Dendritic cell treated with granulocyte-macrophage colony-stimulating factor and Interleukin-4, amounts not matched to agents 40 ng/mL and 50 ng/mL, for 4 days (primary cell): ENCODE data around the gene ACE.

ENCODE experiments used
- H3K27ac Mint-ChIP-seq: one replicate; pipeline ENCODE4 v1.8.0; 2022; ENCODE audit warnings: mild to moderate bottlenecking, mixed read lengths
- H3K27me3 Mint-ChIP-seq: one replicate; pipeline ENCODE4 v1.8.0; 2022; ENCODE audit warnings: mild to moderate bottlenecking, mixed read lengths
- H3K36me3 Mint-ChIP-seq: one replicate; pipeline ENCODE4 v1.8.0; 2022; ENCODE audit warnings: low read depth, mixed read lengths
- H3K4me1 Mint-ChIP-seq: one replicate; pipeline ENCODE4 v1.8.0; 2022; ENCODE audit warnings: low read depth, mixed read lengths
- H3K4me3 Mint-ChIP-seq: one replicate; pipeline ENCODE4 v1.8.0; 2022; ENCODE audit warnings: mild to moderate bottlenecking, moderate library complexity, mixed read lengths
- H3K9me3 Mint-ChIP-seq: one replicate; pipeline ENCODE4 v1.8.0; 2022; ENCODE audit warnings: mixed read lengths
- intact Hi-C: fragments of 100-400 bp; cut with micrococcal nuclease; formaldehyde crosslinking; loops from one replicate; pipeline ENCODE4 v1.15.0; 2022

Gene ACE

DNA sequence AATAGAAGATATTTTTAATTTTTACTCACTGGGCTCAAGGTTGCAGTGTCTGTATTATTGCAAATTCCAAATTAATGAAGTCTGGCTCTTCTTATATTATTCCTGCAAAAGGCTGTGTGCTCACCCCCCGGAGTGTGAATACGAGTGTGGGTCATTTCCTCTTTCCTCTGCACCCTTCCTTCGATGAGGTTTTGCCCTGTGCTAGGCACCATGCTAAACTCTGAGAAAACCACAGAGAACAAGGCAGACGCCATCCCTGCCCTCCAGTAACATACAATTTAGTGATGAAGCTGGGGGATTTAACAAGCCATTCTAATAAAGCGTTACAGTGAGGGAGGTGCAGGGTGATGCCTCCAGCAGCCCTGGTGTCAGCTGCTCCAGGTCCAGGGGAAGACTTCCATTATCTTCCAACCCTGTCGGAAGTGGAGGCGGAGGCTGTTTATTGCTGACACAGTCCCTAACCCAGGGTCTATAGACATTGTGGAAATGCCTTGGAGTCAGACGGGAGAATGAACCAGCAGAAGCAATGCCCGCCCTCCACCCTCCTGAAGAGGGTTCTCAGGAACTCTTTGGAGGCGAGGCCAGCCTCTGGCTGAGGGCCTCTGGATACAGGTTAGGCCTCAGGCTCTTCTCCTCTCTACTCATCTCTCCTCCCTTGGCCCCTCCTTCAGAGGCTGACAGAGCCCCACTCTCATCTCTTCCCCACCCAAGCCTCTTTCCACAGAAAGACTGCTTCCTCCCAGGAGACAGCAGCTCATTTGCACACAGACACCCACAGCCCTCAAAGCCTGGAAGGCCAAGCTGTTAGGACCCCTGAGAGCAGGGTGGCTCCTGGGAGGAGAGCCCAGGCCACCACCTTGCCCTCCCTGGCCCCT, 2.0 kb upstream of the ACE start:
- peaks cover 55% of the 10 kb centered on the region for H3K4me1 Mint-ChIP-seq
- H3K27ac Mint-ChIP-seq = peak overlapping the region; percentile 78
- H3K36me3 Mint-ChIP-seq = peaks cover 26% of the 10 kb centered on the region
- H3K27me3 Mint-ChIP-seq = peaks cover 42% of the 10 kb centered on the region
- intact Hi-C loops = loop anchor here (5.0 kb wide), 1 partner anchor 137 kb away; no protein-coding TSS in a partner anchor
- H3K4me3 Mint-ChIP-seq = peak overlapping the region; percentile 75
- no peaks in the 10 kb centered on the region for H3K9me3 Mint-ChIP-seq

DNA sequence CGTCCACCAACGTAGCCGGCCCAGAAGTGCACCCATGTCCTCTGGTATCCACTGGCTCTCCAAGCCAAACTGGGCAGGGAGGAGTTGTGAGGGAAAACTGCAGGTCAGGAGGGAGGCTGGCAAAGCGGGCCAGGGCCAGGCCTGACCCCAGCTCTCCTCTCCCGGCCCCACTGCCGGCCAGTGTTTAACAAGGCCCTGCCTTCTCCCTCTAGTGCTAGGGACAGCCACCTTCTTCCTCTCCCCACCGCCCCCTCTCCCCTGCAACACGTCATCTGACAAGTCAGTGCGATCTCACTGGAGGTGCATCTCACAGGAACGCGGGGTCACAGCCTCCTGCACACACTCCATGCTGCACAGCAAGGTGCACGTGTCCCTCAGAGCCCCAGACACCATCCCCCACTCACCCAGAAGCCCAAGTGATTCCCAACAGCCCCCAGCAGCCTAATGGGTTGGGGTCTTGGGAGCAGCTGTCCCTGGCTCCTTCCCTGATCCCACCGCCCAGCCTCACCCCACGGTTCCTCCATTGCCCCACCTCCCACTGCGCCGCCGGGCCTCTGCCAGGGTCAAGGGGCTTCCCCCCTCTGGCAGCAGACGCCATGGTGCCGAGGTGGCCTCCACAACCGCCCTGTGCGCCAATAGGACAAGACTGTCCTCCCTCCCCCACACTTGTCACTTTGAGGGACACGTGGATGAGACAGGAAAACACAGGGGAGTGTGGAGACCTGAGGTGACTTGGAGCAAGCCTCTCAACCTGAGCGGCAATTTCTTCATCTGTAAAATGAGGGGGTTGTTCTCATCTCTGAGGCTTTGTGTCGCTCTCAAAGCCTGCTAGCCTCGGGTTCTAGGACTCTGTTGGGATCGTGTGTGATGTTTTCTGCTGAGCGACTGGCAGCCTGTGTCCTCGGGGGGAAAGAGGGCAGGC, 1.1 kb upstream of the ACE start:
- peaks cover 59% of the 10 kb centered on the region for H3K4me1 Mint-ChIP-seq
- intact Hi-C loops = loop anchor here (2.0 to 5.0 kb wide), 2 partner anchors 29 to 137 kb away; partner anchors contain the start of gene CYB561
- peaks cover 38% of the 10 kb centered on the region for H3K27me3 Mint-ChIP-seq
- no peaks in the 10 kb centered on the region for H3K9me3 Mint-ChIP-seq
- H3K27ac Mint-ChIP-seq = peak overlapping the region; percentile 78
- H3K36me3 Mint-ChIP-seq = peaks cover 36% of the 10 kb centered on the region
- peak overlapping the region; percentile 75 for H3K4me3 Mint-ChIP-seq

DNA sequence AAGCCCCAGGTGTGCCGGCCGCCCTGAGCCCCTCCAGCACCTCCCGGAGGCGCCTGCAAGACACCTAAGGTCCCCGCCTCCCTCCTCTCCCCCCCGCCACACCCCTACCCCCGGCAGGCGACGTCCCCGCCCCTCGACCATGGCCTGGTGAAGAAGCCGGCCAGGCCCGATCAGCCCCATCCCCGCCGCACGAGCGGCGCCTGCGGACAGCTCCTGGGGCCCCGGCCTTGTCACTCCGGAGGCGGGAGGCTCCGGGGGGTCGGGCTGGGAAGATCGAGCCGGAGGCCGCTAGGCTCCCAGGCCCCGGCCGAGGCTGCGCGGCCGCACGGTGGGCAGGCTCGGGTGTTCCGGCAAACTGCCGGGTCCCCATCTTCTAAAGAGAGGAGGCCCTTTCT, 405 bp upstream of the ACE start:
- intact Hi-C loops = loop anchor here (2.0 to 5.0 kb wide), 2 partner anchors 30 to 136 kb away; partner anchors contain the start of gene CYB561
- H3K4me1 Mint-ChIP-seq = peaks cover 63% of the 10 kb centered on the region
- H3K27me3 Mint-ChIP-seq = peaks cover 34% of the 10 kb centered on the region
- H3K36me3 Mint-ChIP-seq = peaks cover 43% of the 10 kb centered on the region
- peak overlapping the region; percentile 78 for H3K27ac Mint-ChIP-seq
- H3K9me3 Mint-ChIP-seq = no peaks in the 10 kb centered on the region
- H3K4me3 Mint-ChIP-seq = peak overlapping the region; percentile 75

DNA sequence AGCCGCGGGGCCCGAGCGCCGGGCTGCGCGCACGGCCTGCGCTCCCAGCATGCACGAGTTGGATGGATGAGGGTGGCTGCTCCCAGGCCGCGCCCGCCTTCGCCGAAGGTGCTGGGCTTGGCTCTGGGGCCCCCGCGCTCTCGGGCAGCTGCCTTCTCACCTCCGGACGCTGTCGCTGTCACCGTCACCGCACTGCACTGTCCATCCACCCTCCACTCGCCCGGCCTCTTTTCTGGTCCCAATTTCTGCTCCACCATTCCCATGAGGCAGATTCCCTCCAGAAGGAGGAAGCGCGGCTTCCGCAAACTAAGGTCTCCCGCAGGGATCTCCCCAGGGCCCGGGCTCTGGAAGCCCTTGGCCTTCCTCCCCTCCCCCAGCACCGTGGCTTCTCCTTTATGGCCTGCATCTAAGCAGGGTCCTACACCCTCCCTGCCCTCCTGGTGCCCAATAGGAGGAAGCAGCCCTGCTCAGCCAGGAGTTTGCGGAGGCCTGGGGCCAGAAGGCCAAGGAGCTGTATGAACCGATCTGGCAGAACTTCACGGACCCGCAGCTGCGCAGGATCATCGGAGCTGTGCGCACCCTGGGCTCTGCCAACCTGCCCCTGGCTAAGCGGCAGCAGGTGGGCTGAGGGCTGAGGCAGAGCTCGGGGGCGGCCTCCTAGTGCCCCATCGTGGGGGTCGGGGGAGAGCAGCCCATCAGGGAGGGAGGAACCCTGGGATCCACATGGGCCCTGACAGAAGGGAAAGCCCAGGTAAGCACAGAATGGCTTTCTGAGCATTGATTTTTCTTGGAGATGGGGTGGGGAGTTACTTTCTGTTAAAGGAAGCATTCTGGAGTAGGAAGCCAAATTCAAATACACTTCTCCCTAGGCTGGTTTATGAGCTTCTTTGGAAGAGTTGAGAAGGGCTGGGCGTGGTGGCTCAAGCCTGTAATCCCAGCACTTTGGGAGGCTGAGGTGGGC, 899 bp downstream of the ACE start:
- H3K36me3 Mint-ChIP-seq = peaks cover 56% of the 10 kb centered on the region
- H3K27ac Mint-ChIP-seq = peak overlapping the region; percentile 78
- peaks cover 28% of the 10 kb centered on the region for H3K27me3 Mint-ChIP-seq
- no peaks in the 10 kb centered on the region for H3K9me3 Mint-ChIP-seq
- peak overlapping the region; percentile 97 for H3K4me3 Mint-ChIP-seq
- intact Hi-C loops = loop anchor here (2.0 to 5.0 kb wide), 3 partner anchors 31 to 135 kb away; partner anchors contain the start of gene CYB561
- H3K4me1 Mint-ChIP-seq = peaks cover 70% of the 10 kb centered on the region

DNA sequence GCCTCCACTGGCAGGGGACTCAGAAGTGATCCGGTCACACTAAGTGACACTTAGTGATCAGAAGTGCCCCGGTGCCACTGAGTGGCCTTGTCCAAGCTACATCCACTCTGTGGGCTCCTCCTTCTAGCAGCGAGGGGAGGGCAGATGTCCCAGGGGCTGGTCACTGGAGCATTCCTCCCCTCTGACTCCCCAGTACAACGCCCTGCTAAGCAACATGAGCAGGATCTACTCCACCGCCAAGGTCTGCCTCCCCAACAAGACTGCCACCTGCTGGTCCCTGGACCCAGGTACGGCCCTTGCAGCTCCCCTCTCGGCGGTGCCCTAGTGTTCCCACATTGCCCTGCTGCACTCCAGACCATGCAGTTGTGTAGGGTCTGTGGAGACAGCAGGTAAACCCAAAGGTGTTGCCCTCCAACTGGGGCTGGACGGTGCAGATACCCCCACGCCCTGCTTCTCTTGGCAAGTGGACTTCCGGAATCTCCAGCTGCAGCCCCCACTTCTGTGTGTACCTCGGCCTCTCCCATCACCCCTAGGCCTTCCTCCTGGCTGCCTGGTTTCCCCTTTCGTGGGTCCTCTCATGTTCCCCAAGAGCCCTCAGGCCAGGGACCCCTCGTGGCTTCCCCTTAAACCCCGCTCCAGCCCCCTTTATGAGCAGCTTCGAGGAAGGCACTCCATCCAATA, 2.1 kb downstream of the ACE start:
- Mint-ChIP-seq H3K27ac (peak overlapping the region; percentile 78), H3K36me3 (peaks cover 68% of the 10 kb centered on the region), H3K27me3 (peaks cover 18% of the 10 kb centered on the region), H3K4me1 (peaks cover 80% of the 10 kb centered on the region), H3K9me3 (no peaks in the 10 kb centered on the region), H3K4me3 (peak overlapping the region; percentile 97)
- intact Hi-C loops = loop anchor here (2.0 to 5.0 kb wide), 2 partner anchors 54 to 133 kb away; no protein-coding TSS in a partner anchor

DNA sequence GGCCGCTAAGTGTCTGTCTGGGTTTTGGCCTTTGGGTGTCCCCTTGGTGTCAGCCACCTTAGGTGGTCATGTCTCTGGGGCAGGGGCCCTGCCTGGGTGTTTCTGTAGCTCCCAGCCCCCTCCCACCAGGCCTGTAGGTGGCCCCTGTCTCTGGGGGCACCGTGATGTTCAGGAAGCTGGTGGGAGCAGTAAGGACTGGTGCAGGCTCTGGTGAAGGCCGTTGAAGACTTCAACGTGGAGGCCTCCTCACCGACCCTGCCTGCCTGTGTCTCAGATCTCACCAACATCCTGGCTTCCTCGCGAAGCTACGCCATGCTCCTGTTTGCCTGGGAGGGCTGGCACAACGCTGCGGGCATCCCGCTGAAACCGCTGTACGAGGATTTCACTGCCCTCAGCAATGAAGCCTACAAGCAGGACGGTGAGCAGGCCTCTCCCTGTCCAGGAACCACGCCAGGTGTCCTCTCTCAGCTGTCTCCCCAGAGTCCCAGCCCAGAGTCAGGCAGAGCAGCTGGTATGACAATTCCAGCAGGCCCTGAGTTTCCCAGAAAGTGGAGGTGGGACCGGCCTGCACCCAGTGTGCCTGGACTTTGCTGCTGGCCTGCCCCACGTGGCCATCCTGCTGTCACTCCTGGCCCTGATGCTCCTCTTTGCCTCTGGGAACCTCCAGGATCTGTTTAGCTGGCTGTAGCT, 2.8 kb downstream of the ACE start:
- Mint-ChIP-seq H3K4me1 (peaks cover 76% of the 10 kb centered on the region), H3K36me3 (peaks cover 75% of the 10 kb centered on the region), H3K9me3 (no peaks in the 10 kb centered on the region), H3K27me3 (peaks cover 16% of the 10 kb centered on the region), H3K27ac (no peak overlapping the region), H3K4me3 (peak overlapping the region; percentile 97)
- intact Hi-C loops = loop anchor here (2.0 to 5.0 kb wide), 2 partner anchors 55 to 133 kb away; no protein-coding TSS in a partner anchor

DNA sequence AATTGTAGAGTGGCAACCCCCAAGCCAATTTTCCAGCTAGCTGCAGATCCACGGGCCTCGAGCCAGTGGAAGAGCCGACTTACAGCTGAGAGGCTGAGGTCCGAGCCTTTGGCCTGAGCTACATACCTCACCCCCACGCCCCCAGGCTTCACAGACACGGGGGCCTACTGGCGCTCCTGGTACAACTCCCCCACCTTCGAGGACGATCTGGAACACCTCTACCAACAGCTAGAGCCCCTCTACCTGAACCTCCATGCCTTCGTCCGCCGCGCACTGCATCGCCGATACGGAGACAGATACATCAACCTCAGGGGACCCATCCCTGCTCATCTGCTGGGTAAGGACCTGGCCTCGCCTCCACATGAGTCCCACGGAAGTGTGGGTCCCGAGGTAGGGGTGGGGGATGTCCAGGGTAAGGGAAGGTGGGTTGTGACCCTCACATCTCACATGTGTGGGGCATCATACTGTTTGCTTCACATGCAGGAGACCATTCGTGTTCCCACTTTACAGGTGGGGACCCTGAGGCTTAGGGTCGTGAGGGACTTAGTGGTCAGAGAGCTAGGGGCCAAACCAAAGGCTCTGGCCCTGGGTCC, 3.4 kb downstream of the ACE start:
- Mint-ChIP-seq H3K27me3 (peaks cover 16% of the 10 kb centered on the region), H3K27ac (no peak overlapping the region), H3K4me3 (peak overlapping the region; percentile 14), H3K9me3 (no peaks in the 10 kb centered on the region), H3K4me1 (peaks cover 69% of the 10 kb centered on the region), H3K36me3 (peaks cover 81% of the 10 kb centered on the region)
- intact Hi-C loops = no loop called here

DNA sequence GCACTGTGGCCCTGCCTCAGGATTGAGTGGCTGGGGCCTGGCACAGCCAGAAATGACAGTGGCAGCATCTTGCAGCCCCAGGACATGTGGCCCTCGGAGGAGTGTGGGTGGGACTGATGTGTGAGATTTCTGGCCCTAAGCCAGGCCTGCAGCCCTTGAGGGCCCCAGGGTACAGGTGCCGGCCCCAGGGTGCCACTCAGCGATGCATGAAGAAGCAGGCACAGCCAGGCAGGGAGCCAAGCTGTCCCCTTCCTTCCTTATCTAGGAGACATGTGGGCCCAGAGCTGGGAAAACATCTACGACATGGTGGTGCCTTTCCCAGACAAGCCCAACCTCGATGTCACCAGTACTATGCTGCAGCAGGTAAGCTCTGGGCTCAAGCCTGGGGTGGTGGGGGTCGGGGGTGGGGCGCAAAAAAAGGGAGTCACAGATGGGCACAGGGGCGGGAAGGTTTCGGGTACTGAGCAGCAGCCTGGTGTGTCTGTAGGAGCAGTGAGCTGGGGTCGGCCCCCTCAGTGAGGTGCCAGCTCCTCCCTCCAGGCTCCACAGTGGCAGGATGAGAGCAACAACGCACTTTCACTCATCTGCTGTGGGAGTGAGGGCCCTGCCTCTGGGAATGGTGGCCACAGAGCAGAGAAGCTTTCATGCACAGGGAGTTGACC, 4.1 kb downstream of the ACE start:
- Mint-ChIP-seq H3K36me3 (peaks cover 88% of the 10 kb centered on the region), H3K4me3 (no peak overlapping the region), H3K4me1 (peaks cover 63% of the 10 kb centered on the region), H3K27ac (no peak overlapping the region), H3K27me3 (peaks cover 13% of the 10 kb centered on the region), H3K9me3 (no peaks in the 10 kb centered on the region)
- intact Hi-C loops = no loop called here

DNA sequence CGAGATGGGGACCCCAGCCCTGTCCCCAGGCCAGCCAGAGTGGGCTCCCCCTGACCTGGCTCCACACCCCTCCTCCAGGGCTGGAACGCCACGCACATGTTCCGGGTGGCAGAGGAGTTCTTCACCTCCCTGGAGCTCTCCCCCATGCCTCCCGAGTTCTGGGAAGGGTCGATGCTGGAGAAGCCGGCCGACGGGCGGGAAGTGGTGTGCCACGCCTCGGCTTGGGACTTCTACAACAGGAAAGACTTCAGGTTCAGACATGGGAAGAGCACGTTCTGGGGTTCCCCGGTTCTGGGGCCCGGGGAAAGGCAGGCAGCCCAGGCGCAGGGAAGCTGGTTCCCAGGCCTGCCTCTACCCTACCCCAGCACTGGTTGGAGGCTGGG, 4.6 kb downstream of the ACE start:
- H3K4me3 Mint-ChIP-seq = no peak overlapping the region
- no peaks in the 10 kb centered on the region for H3K9me3 Mint-ChIP-seq
- H3K36me3 Mint-ChIP-seq = peaks cover 93% of the 10 kb centered on the region
- peaks cover 10% of the 10 kb centered on the region for H3K27me3 Mint-ChIP-seq
- H3K27ac Mint-ChIP-seq = no peak overlapping the region
- intact Hi-C loops = no loop called here
- peaks cover 58% of the 10 kb centered on the region for H3K4me1 Mint-ChIP-seq

DNA sequence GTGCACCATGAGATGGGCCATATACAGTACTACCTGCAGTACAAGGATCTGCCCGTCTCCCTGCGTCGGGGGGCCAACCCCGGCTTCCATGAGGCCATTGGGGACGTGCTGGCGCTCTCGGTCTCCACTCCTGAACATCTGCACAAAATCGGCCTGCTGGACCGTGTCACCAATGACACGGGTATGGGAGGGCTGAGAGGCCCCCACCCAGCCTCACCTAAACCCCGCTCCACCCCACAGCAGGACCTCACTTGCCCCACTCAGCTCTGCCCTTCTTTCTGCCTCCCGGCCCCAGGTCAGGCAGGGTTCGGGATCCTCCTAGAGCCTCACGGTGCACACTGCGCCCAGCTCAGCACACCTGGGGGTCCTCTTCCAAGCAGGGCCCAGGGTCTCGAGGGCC, 5.6 kb downstream of the ACE start:
- Mint-ChIP-seq H3K27ac (no peak overlapping the region), H3K9me3 (no peaks in the 10 kb centered on the region), H3K36me3 (peaks cover 100% of the 10 kb centered on the region), H3K4me3 (no peak overlapping the region), H3K27me3 (peaks cover 12% of the 10 kb centered on the region), H3K4me1 (peaks cover 63% of the 10 kb centered on the region)
- intact Hi-C loops = no loop called here

DNA sequence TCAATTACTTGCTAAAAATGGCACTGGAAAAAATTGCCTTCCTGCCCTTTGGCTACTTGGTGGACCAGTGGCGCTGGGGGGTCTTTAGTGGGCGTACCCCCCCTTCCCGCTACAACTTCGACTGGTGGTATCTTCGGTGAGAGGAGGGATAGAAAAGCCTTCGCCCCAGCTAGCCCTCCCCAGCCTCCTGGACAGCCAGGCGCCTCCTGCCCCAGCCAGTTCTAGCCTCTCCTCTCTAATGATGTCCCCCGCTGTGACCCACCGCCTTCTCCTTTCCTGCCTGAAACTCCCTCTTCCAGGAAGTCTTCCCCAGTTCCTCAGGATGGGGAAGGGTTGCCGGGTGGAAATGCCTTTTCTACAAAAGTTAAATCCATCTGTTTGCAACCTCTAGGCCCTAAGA, 6.2 kb downstream of the ACE start:
- Mint-ChIP-seq H3K27me3 (peaks cover 7% of the 10 kb centered on the region), H3K36me3 (peaks cover 100% of the 10 kb centered on the region), H3K27ac (peak overlapping the region; percentile 50), H3K9me3 (no peaks in the 10 kb centered on the region), H3K4me1 (peaks cover 59% of the 10 kb centered on the region), H3K4me3 (no peak overlapping the region)
- intact Hi-C loops = no loop called here
